ENCODE measurements around the gene DNLZ. TPM values are rescaled to one million over a fixed set of nuclear protein-coding genes. Genes with fewer than 3 reads are reported as not detected.

The DNLZ gene
- total and polyA plus RNA-seq, 2 of the 4 experiments (the other 2 are of a cell fraction): 2.0 to 11.4 TPM

GRCh38 chr9:136361047-136361753 lies 2.3 kb downstream of the DNLZ start (continued):
- no peak for TF ChIP-seq CTCF (conservative IDR thresholded peaks at IDR 0.05; ENCODE audit: low read depth, low read length)
- TF ChIP-seq RFX5 (IDR thresholded peaks at IDR 0.05; ENCODE audit: low read depth, low read length): no peak
